Parathyroid adenoma (tissue), 2 donors: ENCODE results near the gene NSMCE3.

ENCODE experiments used
- H2AFZ ChIP-seq: fragments of 300-600 bp; sonication (generic); one replicate; pipeline ENCODE4 v1.7.0; 2017; ENCODE audit warnings: antibody characterized with exemption, mild to moderate bottlenecking
- H3K27ac ChIP-seq: fragments of 300-600 bp; sonication (generic); one replicate; pipeline ENCODE4 v1.7.0; 2017
- H3K27me3 ChIP-seq: fragments of 300-600 bp; sonication (generic); one replicate; pipeline ENCODE4 v1.7.0; 2017; ENCODE audit warnings: low read length; ENCODE audit not compliant: control insufficient read depth, insufficient read depth
- H3K36me3 ChIP-seq: fragments of 300-600 bp; sonication (generic); one replicate; pipeline ENCODE4 v1.7.0; 2017; ENCODE audit warnings: low read length; ENCODE audit not compliant: control insufficient read depth, insufficient read depth
- H3K4me1 ChIP-seq: fragments of 300-600 bp; sonication (generic); one replicate; pipeline ENCODE4 v1.7.0; 2017; ENCODE audit warnings: control low read depth
- H3K4me2 ChIP-seq: fragments of 300-600 bp; sonication (generic); one replicate; pipeline ENCODE4 v1.7.0; 2017; ENCODE audit warnings: low read length
- H3K4me3 ChIP-seq: fragments of 300-600 bp; sonication (generic); one replicate; pipeline ENCODE4 v1.7.0; 2017; ENCODE audit warnings: low read depth, low read length
- H3K79me2 ChIP-seq: fragments of 300-600 bp; sonication (generic); one replicate; pipeline ENCODE4 v1.7.0; 2017; ENCODE audit warnings: control low read depth
- H3K9ac ChIP-seq: fragments of 300-600 bp; sonication (generic); one replicate; pipeline ENCODE4 v1.7.0; 2017; ENCODE audit warnings: mild to moderate bottlenecking
- H3K9me3 ChIP-seq: fragments of 300-600 bp; sonication (generic); one replicate; pipeline ENCODE4 v1.7.0; 2017; ENCODE audit warnings: low read length; ENCODE audit not compliant: control insufficient read depth
- CTCF ChIP-seq: fragments of 300-600 bp; sonication (generic); IDR thresholded peaks from one replicate; pipeline ENCODE4 v1.7.0; 2017; ENCODE audit warnings: antibody characterized with exemption, mild to moderate bottlenecking
- donor health status: primary hyperparathyroidism.

NSMCE3 gene

DNA sequence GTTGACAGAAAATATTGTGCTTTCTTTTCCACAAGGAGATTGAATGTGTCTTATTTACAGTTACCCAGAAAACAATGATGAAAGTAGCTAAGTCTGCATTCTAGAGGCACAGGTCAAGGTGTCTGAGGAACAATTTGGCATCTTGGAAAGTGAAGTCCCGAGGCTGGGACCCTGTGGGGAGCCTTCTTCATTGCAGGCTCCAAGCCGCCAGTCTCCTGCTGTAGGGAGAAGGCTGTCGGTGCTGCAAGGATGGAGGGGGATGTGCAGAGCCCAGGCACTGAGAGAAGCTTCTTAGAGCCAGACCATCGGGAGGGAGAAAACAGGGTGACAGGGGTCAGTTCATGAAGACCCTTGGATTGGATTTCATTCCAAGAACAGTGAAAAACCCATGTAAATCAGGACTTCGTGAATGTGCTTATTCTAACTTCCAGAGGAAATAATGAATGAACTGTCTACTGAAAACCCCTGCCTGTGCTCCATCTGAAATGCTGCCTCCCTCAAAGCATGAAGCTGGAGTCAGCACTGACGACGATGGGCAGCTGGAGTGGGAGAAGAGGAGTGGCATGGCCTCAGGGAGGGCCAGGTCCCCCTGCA is 25.2 kb upstream of the NSMCE3 start:
- no peaks in the 10 kb centered on the region for H3K27me3 ChIP-seq
- H3K9ac ChIP-seq: no peak overlapping the region
- H3K9me3 ChIP-seq: no peaks in the 10 kb centered on the region
- H3K4me1 ChIP-seq: no peaks in the 10 kb centered on the region
- H3K79me2 ChIP-seq: peaks cover 21% of the 10 kb centered on the region
- no peak overlapping the region for H3K4me3 ChIP-seq
- H2AFZ ChIP-seq: no peak overlapping the region
- no peaks in the 10 kb centered on the region for H3K36me3 ChIP-seq
- H3K4me2 ChIP-seq: no peak overlapping the region
- TF ChIP-seq CTCF: no peak
- no peak overlapping the region for H3K27ac ChIP-seq

DNA sequence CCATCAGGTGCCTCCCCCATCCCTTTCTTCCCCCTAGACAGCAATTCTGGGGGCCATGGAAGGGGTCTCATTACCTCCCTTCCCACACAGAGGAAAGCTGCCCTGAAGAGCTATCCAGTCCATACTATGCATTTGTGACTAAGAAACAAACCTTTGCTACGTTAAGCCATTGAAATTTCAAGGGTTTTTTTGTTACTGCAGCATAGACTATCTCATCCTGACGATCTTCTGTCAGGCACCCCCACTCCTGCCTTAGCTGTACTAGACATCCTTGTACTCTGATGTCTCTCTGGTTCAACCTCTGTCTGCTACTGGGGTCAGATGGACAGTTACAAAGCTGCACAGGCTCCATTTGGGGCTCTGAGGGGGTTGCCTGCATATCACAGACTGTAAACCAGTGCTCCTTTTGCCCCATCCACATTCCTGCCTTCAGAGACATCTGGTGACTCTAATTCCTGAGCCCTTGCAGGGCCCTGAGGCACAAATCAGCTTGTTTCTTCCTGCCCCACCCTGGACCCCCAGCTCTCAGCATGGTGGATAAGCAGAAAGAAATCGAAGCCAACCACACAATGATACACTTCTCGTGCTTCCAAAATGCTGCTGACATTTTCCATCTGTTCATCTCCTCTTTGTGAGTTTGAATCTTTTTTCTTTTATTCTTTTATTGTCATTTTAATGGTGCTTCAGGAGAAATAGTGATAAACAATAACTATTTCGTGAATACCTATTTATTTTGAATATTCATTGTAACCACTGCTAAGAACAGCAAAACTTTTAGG is 21.6 kb upstream of the NSMCE3 start:
- no peak overlapping the region for H3K27ac ChIP-seq
- no peak overlapping the region for H3K4me2 ChIP-seq
- H3K9ac ChIP-seq: no peak overlapping the region
- no peaks in the 10 kb centered on the region for H3K27me3 ChIP-seq
- no peaks in the 10 kb centered on the region for H3K4me1 ChIP-seq
- no peaks in the 10 kb centered on the region for H3K36me3 ChIP-seq
- no peaks in the 10 kb centered on the region for H3K9me3 ChIP-seq
- peaks cover 17% of the 10 kb centered on the region for H3K79me2 ChIP-seq
- no peak for TF ChIP-seq CTCF
- H2AFZ ChIP-seq: no peak overlapping the region
- no peak overlapping the region for H3K4me3 ChIP-seq

DNA sequence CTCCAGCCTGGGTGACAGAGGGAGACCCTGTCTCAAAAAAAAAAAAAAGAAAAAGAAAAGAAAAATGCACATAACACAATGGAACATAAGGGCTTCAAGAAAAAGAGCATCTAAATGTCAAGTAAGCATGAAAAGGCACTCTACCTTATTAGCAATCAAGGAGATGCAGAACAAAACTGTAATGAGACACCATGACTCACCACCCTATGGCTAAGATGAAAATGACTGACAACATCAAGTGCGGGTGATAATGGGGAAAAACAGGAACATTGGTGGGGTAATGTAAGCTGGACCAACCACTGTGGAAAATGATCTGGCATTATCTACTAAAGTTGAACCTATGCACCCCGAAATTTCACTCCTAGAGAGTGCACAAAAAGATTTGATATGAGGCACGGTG is 19.6 kb upstream of the NSMCE3 start:
- no peak overlapping the region for H2AFZ ChIP-seq
- no peaks in the 10 kb centered on the region for H3K9me3 ChIP-seq
- no peak overlapping the region for H3K4me2 ChIP-seq
- no peak for TF ChIP-seq CTCF
- no peak overlapping the region for H3K27ac ChIP-seq
- no peaks in the 10 kb centered on the region for H3K27me3 ChIP-seq
- H3K9ac ChIP-seq: no peak overlapping the region
- H3K4me3 ChIP-seq: no peak overlapping the region
- no peaks in the 10 kb centered on the region for H3K4me1 ChIP-seq
- peaks cover 17% of the 10 kb centered on the region for H3K79me2 ChIP-seq
- H3K36me3 ChIP-seq: no peaks in the 10 kb centered on the region

DNA sequence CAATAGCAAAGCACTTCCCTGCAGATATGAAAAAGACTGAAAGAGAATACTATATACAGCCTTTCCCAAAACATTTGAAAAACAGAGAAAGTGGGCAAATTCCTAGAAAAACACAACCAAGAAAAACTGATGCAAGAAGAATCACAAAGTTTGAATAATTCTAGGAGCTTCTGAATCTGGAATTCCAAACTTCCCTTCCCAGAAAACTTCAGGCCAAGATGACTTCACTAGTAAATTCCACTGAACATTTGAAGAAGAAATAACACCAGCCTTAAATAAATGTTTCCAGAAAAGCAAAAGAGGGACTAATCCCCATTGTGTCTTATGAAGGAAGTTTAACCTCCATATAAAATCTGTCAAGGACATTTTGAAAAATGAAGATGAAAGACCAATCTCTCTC is 15.8 kb upstream of the NSMCE3 start:
- H3K4me1 ChIP-seq: no peaks in the 10 kb centered on the region
- H3K4me2 ChIP-seq: no peak overlapping the region
- H3K9me3 ChIP-seq: no peaks in the 10 kb centered on the region
- no peak overlapping the region for H3K9ac ChIP-seq
- no peak overlapping the region for H2AFZ ChIP-seq
- H3K27ac ChIP-seq: no peak overlapping the region
- no peaks in the 10 kb centered on the region for H3K27me3 ChIP-seq
- no peaks in the 10 kb centered on the region for H3K36me3 ChIP-seq
- H3K4me3 ChIP-seq: no peak overlapping the region
- no peak for TF ChIP-seq CTCF
- H3K79me2 ChIP-seq: peaks cover 9% of the 10 kb centered on the region

- H3K4me3 ChIP-seq: no peak overlapping the region
- H2AFZ ChIP-seq: no peak overlapping the region
- no peaks in the 10 kb centered on the region for H3K9me3 ChIP-seq
- H3K9ac ChIP-seq: no peak overlapping the region
- H3K36me3 ChIP-seq: no peaks in the 10 kb centered on the region
- H3K27ac ChIP-seq: no peak overlapping the region
- TF ChIP-seq CTCF: no peak
- H3K27me3 ChIP-seq: no peaks in the 10 kb centered on the region
- peaks cover 5% of the 10 kb centered on the region for H3K79me2 ChIP-seq
- H3K4me1 ChIP-seq: no peaks in the 10 kb centered on the region
- no peak overlapping the region for H3K4me2 ChIP-seq
Measured at GRCh38 chr15:29283381-29283780, 13.8 kb upstream of the NSMCE3 start.
